NCI-H69 (cell line): Measurements from ENCODE around the gene ADCY3.

ENCODE experiments used
- DNase-seq: peaks from one replicate; lab custom pipeline; 2025; lab: John Stamatoyannopoulos, UW

ADCY3 gene

DNA sequence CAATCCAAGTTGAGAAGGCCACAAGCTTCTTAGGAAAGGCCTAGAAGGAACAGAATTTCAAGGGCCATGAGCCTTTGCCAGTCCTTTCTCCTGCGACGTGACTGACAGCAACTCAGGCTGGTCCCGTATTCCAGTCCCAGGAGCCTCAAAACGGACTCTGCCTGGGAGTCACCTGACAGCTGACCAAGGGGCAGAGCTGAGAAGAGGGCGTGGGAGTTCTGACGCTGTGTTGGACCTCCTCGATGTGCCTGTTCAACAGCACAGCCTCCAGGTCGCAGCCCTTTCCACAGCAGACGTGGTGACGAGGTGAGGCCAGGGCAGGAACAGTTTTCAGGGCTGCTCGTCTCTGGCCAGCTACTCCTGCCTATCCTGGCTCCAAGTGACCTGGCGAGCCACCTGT lies 89.3 kb downstream of the ADCY3 start:
- DNase-seq, result no peak

DNA sequence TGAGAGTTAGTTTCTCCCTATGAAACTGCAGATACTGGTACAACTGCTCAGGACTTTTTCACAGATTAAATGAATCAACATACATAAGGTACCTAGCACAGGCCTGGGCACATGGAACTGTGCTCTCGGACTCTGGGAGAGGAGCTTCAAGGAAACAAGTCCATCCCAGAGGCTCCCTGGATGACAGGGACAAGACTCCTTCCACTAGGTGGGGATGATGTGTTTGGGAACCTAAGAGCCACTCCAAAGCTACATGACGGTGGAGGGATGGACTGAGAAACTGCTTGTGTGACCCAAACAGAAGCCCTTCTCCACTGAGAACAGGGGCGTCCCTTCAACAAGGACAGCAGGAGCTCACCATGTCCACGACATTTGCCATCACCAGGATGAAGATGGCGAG lies 89.7 kb downstream of the ADCY3 start:
- peak; percentile 26 for DNase-seq

DNA sequence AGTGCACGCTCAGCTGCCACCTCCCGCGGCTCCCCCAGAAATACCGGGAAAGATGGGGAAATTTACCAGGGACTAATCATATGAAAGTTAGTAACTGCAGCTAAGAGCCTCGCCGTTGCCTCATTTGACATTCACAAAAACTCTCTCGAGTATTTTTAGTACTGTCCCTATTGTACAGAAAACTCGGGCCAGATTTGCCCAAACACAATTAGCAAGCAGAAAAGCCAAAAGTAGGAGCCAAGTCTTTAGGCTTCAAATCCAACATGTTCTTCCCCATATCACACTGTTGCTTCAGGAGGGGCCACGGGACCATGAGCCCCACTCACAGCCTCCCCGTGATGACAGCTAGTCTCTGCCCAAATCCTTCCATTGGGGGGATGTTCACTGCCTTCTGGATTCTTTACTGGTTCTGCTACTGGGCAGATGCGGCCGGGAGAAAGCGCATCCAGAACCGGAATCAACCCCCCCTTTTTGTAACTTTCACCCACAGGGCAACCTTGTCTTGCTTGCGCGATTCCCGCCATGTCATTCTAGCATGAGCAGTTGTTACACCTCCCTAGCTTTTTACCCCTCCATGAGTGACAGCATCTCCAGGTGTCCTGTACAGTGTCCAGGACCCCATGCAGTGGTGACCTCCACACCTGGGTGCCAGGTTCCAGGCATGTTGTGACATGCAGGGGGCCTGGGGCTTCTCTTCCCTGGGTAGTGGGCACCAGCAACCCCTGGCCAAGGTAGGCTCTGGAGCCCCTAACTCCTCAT lies 91.6 kb downstream of the ADCY3 start:
- DNase-seq, result peak; percentile 3

DNA sequence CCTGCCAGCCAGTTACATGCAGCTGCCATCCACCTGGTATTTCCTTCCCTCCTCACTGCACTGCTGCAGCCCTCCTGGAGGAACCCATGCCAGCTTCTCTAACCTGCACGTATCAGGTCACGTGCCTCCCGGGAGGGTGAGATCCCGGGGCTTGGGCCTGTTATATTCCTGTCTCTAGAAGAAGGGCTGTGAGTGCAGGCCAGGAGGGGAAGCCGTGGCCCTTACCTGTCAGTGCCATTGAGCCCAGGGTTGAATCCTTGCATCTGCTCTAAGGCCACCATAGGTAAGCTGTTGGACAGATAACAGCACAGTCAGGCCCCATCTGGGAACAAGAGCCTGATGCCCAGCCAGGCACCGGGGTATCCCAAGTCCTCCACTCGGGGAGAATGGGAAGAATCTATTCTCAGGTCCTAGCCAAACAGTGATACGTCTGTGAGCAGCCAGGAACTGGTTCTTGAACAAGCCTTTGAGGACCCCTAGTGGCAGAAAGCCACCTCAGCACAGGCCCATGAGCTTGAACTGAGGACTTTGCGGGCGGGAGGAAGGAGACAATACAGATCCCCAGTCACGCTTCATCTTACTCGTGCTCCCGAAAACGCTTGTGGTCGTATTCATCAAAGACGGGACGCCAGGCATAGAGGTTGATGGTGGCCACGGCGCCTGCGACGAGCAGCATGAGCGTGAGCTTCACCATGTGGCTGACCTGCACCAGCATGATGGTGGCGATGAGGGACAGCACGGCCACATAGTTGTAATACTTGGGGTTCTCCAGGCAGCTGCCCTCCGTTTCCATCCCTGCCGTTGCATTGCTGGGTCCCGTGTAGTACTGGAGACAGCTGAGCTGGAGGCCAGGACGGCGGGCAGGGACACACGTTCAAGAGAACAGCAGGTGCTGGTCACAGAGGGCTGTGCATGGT lies 92.5 kb downstream of the ADCY3 start:
- peak; percentile 81 for DNase-seq

DNA sequence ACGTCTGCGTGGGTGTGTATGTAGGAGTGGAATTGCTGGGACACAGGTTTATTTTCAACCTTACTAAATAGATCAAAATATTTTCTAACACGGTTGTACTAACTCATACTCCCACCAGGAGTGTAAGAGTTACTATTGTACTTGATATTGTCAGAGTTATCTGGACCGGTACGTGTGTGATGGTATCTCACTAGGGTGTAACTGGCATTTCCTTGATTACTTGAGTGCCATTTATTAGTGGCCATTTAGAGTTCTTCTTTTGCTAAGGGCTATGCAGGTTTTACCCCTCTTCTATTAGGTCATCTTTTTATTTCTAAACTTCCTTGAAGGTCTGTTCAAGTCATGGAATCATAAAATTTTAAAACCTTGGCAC lies 93.3 kb downstream of the ADCY3 start:
- no peak for DNase-seq

DNA sequence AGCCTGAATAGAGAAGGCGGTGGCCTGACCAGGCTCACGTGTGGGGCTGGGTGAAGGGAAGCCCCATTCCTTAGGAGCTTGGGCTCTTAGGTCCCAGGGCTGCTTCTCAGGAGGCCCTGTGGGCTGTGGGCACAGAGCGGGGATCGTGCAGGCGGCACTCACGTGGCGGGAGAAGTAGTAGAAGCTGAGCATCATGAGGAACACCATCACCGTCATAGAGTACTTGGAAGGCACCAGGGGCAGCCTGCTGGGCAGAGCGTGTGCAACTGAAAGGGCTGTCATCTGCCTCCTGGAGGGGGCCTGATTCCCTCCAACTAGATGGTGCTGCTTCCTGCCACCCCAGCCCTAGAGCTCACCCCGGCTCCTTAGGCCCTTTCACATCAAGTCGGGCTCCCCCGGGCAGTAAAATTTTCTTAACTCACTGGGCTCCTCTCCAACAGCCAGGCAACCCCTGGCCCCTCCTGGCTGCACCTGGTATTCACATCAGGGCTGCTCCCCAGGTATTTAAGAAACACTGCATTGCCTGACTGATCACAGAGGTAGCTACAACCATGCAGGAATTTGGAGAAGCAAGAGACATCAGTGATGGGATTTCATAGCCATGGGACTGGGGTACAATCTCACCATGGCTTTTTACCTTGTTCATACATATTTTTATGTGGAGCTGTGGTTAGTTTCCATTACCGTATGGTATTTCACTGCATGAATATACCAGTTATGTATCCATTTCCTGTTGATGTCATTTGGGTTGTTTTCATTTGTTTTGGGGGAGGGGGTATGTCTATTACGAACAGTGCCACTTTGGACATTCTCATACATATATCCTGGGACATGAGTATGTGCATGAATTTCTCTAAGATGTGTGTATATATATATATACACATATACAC lies 93.9 kb downstream of the ADCY3 start:
- no peak for DNase-seq

DNA sequence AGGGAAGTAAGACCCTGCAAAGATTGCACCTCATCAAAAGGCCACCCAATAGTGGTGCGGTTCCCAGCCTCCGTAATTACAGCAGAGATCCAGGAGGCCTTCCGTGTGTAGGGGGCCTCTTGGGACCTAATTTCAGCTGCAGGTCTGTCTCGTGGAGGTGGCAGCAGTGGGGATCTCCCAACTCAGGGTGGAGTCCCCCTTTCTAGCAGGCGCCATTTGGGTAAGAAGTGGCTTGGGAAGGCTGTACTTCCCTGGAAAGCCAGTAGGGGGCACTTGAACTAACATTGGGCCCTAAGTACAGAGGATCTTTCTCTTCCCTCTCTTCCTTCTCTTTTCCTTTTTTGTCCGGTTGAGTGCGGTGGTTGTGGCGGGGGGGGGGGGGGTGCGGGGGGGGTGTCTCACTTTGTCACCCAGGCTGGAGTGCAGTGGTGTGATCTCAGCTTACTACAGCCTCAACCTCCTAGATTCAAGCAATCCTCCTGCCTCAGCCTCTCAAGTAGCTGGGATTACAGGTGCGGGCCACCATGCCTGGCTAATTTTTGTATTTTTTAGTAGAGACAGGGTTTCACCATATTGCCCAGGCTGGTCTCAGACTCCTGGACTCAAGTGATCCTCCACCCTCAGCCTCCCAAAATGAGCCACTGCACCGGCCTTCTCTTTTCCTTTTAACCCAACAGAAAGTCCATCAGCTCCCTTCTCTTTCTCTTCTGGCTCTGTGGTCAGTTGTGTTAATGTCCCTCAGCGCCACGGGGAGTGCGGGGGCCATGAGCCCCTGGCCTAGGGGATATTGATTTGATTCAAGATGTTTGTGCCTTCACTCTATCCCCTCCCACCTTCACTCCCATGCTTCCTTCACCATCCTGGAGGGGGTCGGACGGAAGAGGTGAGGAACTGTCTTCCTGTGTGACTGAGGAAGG lies 94.8 kb downstream of the ADCY3 start:
- peak; percentile 25 for DNase-seq

DNA sequence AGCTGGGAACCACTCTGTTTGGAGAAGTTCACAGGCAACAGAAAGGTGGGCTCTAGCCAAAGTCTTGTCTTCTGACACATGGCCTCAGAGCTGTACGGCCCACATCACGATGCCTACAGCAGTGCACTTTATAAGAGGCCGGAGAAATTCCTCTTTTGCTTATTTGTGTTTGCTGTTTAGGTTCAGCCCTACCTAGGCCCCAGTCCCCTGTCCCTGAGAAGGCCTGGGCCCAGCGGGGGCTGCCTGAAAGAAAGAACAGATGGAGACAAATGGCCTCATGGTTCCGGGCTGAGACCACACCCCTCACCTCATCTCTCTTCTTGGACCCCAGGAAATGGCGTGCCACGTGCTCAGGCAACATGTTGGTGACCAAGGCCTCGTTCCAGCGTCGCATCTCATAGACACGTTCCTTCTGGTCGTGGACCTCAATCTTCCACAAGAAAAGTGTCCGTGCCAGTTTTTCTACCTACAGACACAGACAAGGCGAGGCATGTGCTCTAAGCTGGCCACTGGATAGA lies 95.9 kb downstream of the ADCY3 start:
- no peak for DNase-seq

DNA sequence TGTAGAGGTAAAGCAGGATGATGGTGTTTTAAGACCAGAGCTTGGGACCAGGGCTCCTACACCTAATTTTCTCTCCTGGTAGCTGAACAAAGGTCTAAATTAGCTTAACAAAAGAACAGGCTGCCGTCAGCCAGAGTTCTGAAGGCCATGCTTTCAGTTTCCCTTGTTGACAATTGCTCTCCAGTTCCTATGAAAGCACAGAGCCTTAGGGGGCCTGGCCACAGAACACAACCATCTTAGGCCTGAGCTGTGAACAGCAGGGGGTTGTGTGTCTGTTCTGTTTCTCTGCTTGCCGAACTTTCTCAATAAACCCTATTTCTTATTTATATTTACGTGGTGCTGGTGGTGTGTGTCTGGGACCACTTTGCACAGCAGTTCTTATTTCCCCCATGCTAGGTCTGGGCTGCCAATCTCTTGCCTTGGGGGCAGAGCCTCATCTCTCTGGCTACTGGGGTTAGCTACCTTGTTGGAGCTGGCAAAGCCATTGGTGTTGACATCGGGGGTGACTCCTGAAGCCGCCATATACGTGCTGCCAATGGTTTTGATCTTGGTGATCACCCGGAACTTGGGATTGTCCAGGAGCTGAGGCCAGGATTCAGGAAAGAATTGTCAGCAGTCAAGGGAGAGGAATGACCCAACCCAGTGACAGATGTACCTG lies 97.9 kb downstream of the ADCY3 start:
- DNase-seq, result peak; percentile 62

DNA sequence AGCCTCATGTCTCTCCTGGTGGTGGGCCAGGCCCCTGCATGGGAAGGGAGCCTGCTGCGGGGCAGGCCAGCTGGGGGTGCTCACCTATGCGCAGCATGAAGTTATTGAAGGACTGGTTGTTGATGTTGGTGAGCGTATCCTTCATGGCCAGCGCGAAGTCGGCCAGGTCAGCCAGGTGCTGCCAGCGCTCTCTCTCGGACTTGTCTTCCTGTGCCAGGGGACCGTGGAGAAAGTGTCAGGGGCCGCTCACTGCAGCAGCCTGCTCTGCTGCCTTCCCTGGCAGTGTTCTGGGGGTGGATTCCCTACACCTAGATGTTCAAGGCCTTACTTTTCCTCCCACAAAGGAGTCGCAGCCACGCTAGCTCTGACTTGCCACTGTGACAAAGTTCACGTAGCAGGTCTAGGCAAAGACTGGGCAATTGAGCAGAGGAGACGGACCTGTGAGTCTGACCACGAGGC lies 98.6 kb downstream of the ADCY3 start:
- no peak for DNase-seq

DNA sequence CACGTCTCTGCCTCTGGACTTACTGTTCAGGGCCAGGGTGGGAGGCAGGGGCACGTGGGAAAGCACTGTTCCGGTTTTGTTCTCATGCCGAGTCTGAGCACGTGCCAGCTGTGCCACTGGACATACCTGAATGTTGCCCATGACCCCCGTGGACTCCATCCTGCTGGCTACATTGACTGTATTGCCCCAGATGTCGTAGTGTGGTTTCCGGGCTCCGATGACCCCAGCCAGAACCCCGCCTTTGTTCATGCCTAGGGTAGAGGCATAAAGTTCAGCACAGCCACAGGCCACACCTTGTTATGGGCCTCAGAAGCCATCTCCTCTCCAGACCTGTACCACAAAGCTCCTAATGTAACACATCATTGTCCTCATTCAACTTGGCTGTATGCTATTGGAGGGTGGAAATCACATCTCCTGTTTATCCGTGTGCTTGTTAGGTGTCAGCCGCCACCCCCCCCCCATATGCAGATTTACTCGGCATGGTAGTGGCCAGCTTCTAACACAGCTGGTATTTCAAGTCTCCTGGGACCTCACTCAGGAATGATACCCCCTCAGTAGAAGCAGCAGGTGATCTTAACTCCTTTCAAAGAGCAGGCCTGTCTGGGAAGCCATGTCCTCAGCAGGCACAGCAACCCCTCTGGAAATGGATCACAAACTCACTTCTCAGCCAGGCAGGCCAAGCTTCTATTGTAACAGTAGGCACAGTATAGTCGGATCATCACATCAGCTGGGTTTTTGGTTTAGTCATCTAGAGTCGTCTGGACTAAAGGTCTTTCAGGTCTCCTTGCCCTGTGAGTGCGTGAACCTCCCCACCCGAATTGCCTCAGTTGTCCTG lies 99.2 kb downstream of the ADCY3 start:
- peak; percentile 7 for DNase-seq

DNA sequence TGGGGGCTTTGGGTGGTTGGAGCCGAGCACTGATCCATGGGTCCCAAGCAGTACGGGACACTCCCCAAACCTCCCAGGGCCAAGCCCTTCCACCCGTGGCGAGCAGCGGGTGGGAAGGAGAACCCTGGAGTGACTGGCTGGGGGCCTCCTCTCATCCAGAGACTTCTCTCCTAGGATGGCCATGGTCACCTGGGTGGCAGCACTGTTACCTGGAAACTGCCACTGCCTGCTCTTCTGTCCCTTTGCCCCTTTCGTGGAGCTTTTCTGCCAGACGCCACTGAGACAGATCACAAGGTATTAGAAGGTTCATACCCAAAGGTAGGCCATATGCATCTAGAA lies 99.9 kb downstream of the ADCY3 start:
- DNase-seq, result no peak

DNA sequence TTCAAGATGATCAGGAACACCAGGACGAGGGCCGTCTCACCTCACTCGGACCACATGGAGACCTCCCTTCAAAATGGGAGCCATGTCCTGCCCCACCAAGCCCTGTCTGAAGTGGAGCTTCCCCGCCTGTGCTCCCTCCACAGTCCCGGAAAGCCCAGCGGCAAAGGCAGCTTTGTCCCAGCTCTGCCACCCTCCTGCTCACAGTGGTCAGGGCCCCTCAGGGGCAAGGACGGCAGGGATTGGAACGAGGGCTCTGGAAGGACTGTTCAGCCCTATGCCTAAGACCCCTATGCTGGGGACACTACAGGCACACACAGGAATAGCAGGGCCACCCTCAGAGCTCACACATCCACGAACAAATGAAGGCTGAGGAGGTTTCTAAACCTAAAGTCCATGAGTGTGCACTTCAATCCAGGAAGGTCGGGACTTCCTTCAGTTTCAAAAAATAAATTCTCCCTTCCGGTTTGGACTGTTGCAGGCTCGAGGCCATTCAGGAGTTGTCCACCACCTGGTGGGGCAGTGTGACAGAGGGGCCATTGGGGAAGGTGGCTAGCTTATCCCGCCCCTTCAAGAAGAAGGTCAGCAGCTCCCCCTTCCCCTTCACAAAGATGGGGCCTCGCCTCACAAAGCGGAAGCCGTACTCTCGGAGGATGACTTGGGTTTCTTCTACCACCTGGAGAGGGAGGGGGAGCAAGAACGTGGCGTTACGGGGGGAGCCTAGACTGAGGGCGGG lies 100.4 kb downstream of the ADCY3 start:
- no peak for DNase-seq

DNA sequence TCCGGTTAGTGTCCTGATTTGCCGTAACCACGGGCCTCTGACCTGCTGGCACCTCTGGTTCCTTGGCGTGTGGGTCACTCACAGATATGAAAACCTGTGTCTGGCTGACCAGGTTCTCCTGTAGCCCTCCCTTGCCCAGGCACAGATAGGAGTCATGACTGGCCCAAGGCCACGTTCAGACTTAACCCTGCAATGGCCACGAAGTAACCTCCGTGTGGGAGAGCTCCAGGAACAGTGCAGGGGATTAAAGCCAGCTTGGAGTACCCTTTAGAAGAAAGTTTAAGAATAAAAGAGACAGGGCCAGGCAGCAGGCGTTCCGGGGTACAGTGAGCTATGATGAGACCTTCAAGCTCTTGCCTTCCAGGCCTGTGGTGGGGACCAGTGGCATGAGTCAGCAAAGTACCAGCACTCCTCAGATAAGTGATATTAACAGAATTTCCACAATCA lies 101.3 kb downstream of the ADCY3 start:
- DNase-seq, result no peak

DNA sequence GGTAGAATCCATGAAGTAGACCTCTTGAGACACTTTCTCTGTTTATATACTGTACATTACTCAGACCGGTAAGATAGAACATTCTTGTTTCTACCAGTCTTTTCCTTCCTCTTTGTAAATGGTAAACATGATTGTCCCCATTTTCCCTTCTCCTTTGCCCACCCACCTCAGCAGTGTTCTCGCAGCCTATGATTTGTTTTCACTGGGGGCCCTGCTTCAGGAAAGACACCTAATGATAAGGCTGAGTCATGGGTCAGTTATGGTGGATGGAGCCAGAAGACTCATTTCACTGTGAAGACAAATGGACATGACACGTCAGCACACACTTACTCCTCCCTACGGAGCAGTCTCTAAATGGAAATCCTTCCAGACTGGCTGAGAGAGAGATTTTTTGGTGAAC lies 103.2 kb downstream of the ADCY3 start:
- no peak for DNase-seq

DNA sequence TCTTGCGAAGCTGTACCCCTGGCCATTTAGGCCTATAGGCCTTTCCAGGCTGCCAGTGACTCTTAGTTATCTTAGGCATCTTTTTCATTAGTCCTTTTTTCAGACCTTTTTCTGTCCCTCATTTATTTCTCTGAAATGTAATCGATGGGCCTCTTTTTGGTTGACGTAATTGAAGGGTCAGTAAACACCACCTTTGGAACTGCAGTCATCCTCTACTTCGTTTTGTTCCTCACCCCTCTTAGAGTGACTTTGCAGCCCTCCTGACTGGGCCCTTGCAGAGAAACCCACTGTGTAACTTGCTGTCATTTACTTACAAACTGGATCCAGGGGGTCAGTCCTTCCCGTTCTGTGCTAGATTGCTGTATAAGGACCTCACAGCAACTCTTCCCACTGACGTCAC lies 103.6 kb downstream of the ADCY3 start:
- no peak for DNase-seq

DNA sequence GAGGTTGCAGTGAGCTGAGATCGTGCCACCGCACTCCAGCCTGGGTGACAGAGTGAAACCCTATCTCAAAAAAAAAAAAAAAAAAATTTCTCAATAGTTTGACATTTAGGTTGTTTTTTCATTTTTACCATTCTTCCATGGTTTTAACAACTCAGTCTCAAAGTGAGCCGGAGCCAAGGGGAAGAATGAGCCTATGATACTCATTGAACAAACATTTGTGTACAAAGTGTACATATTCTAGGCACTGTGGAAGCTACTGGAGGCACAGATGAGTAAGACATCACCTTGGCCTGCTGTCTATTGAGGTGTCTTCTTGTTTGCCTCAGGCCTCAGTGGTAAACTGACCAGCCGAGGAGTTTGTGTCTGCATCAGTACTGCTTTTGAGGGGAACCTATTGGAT lies 104.9 kb downstream of the ADCY3 start:
- DNase-seq, result no peak

DNA sequence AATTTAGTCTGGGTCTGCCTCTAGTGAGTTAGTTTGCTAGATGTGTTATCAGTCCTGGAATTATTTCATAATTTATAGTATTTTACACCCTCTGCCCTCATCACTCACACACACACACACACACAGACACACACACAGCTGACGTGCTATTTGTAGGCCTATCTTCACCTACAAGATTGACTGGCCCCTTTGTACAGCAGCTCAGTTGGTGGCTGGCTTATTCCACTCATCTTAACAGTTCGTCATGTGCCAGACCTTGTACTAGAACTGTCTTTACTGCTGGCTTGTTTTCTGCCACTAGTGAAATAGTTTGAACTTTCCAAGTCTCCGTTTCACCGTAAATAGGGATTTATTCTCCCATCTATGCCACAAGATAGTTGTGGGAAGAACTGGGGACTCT lies 105.5 kb downstream of the ADCY3 start:
- no peak for DNase-seq

DNA sequence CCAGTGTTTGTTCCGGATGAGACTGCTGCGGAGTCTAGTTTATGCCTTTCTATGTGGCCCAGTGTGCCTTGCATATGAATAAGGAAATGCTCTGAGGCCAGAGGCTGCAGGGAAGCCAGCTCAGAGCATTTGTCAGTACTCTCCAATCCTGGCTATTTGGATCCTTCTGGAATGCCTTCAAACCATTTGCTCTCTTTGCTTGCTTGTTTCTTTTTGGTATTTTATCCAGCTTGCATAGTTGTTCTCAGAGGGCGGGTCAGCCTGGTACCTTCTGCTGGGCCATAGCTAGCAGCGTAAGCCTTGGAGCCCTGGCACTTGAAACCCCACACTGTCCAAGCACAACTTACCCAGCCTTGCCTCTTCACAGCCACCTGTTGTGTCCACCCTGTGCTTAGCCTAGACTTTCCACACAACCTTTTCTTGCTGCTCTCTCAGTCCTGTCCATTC lies 106.3 kb downstream of the ADCY3 start:
- DNase-seq, result no peak
